GM21528 (cell line): Measurements from ENCODE around the gene C1QB.
"Not testable (repeated sequence)": the region's sequence is repeated elsewhere in the genome, so short reads cannot be mapped to it uniquely, and the experiment has no call there.

Experiments used
- ATAC-seq: cut with Tn5 transposase; IDR thresholded peaks from one replicate; pipeline ENCODE4 v1.9.1; 2021; ENCODE audit warnings: mild to moderate bottlenecking, moderate library complexity; ENCODE audit not compliant: unreplicated experiment, low FRiP score

The C1QB gene

DNA sequence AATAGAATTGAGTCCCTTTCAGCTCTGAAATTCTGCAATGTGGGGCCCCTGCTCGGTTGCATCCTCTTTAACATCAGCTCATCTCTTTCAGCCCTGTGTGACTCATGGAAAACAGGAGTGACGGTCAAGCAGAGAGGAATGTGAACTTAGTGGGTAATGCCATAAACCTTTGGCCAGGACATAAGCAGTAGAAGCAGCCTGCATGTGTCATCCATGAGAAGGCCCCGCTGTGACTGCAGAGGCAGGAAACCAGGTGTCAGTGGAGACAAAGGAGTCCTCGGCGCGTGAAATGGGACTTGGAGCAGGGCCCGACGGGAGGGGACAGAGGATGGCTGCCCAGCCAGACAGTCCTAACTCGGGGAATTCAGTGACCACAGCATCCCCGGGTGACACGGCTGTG, 36.5 kb downstream of the C1QB start:
- ATAC-seq = no peak

DNA sequence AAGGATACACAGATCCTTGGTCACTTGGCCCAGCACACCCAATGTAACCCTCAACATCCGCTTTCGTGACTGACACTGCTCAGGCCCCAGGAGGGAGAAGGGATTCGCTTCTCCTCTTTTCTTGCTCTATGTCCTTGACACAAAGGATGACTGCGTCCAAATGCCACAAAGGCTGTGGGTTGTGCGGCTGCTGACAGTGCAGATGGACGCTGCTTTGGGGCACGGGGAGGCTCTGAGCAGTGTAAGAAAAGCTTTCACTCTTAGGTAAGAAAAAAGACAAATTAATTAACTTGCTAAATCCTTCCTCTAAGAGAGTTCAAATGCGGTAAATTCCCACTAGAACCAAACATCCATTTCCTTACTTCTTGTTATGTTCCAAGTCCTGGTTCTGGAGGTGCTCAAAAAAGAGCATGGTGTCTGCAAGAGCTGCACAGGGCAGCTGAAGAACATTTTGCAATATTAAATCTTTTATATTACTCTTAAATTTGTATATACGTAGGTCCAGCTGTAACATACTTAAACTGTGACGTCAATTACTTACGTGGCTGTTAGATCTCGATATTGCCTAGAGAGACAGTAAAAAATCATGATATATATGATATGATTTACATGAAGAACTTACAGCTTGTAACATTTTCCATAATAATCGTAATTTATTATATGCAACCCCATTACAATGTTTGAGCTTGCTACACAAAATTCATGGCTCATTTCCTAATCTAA, 38.2 kb downstream of the C1QB start:
- ATAC-seq = no peak

DNA sequence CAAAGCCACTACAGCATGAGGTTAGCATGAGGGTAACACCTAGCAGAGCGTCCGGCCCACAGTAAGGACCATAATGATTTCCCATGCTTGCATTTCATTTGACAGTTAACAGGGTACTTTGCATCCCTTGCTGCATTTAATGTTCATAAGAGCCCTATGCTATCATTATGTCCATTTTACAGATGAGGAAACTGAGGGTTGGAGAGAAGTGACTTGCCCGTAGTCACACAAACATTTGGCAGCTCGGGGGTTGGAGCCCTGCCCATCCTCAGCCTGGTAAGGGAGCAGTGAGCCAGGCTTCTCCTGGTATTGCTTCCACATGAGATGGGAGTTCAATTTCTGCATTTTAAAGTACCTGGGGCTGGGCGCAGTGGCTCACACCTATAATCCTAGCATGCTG, 41.1 kb downstream of the C1QB start:
- no peak for ATAC-seq

GRCh38 chr1:22696610-22697009, 43.6 kb downstream of the C1QB start:
- ATAC-seq = no peak

DNA sequence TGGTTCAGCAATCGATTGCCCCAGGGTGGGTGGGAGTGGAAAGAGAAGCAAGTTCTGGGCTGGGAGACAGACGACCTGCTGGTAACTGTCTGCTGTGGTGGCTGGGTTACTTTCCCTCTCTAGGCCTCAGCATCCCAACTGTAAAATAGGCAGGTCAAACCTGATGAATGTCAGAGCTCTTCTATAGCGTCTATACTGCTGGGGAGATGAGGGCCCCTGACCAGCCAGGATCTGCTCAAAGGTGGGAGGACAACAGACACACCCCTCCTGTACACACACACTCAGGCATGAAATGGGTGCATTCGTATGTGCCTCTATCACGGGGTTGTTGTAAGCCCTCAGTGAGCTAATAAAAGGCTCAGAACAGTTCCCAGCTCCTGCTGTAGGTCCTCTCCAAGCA, 44.9 kb downstream of the C1QB start:
- ATAC-seq = no peak

- no peak for ATAC-seq
Observed at GRCh38 chr1:22699681-22700520, 46.9 kb downstream of the C1QB start.

DNA sequence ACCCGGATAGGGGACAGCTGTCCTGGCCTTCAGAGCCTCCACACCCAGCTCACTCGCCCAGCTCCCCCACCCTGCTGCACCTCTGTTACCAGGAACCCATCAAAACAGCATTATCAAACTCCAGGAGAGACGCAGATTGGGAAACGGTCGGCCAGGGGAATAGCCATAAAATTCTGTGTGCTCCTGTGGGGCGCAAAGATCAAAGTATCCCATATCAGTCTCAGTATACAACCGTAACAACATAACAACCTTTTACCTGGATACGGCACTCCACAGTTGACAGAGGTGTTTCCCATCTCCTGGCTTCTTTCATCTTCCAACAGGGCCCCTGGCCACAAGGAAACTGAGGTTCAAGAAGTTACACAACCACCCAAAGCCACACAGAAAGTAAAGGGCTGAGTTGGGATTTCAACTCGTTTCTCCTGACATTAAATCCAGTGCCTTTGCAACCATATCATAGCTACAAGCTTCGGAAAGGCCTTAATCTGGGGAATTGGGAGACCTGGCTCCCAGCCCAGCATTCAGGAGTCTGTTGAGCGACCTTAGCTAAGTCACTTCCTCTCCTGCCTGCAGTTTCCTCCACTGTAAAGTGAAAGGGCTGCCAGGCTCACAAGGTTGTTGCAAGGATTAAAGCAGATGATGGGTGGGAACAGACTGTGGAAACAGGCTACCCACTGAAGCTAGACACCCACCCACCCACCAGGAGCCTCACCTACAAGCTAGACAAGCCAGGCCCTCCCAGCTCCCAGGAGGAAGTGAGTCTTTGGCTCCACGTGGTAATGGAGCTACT, 49.5 kb downstream of the C1QB start:
- no peak for ATAC-seq

DNA sequence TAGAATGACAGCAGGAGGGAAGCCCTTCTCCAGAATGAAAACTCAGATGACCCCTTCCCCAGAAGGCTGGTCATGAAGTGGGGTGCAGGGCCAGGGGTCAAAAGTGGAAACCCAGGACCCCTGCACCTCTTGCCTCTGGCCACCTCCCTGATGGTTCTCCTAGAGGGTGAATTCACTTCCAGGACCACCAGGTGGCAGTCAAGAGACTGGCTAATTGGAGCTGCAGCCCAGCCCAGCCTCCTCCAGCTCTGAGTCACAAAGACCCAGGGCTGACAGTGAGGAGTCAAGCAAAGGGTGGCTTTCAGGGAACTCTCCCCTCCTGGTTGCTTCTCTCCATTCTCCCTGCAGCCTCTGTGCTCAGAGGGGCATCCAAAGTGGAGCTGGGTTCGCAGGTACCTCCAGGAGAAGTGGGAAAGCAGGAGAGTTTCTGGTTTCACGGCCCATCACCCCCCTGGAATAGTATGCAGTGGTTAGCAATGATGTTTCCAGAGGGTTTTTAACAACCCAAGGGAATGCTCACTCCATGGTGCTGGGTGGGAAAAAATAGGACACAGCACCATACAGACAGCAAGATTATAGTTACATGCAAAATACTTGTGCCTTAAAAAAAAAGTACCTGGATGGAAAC, 51.5 kb downstream of the C1QB start:
- ATAC-seq = no peak

DNA sequence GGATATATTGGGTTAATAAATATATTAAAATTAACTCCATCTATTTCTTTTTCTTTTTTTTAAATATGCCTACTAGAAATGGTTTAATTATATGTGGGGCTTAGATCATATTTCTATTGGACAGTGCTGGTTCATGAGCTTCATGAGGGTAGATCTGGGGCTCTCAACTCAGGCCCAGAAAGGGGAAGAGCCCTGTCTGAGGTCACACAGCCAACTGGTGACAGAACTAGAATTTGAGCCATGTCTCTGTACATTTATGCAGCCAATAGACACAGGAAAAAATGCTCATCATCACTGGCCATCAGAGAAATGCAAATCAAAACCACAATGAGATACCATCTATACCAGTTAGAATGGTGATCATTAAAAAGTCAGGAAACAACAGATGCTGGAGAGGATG, 52.5 kb downstream of the C1QB start:
- ATAC-seq = no peak

DNA sequence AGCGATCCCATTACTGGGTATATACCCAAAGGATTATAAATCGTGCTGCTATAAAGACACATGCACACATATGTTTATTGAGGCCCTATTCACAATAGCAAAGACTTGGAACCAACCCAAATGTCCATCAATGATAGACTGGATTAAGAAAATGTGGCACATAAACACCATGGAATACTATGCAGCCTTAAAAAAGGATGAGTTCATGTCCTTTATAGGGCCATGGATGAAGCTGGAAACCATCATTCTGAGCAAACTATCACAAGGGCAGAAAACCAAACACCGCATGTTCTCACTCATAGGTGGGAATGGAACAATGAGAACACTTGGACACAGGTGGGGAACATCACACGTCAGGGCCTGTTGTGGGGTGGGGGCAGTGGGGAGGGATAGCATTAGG, 53.1 kb downstream of the C1QB start:
- not testable (repeated sequence) for ATAC-seq

DNA sequence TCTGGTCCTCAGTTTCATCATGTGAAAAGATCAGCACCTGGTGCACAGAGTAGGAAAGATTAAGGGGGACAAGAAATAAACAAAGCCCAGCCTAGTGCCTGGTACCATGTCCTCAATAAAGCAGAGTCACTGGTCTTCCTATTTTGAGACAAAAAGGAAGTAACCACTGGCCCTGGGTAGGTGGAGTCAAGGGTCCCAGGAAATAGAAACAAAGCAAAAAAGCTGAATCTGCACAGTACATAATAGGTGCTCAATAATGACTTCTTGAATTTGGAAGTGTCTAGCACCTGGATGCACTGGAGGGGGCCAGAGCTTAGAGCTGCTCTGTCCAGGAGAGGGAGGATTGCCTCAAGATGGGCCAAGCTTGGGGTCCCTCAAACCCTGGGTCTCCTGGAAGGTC, 55.7 kb downstream of the C1QB start:
- ATAC-seq = no peak

- ATAC-seq = no peak
Observed at GRCh38 chr1:22709227-22709626, 56.2 kb downstream of the C1QB start.

GRCh38 chr1:22709891-22710700, 57.1 kb downstream of the C1QB start:
- no peak for ATAC-seq

GRCh38 chr1:22710701-22711049, 57.6 kb downstream of the C1QB start, which contains the start of gene EPHB2:
EPHB2 (plus strand) TSS chr1:22710839; CDS start chr1:22710983, 144 bp downstream.
- no peak for ATAC-seq

DNA sequence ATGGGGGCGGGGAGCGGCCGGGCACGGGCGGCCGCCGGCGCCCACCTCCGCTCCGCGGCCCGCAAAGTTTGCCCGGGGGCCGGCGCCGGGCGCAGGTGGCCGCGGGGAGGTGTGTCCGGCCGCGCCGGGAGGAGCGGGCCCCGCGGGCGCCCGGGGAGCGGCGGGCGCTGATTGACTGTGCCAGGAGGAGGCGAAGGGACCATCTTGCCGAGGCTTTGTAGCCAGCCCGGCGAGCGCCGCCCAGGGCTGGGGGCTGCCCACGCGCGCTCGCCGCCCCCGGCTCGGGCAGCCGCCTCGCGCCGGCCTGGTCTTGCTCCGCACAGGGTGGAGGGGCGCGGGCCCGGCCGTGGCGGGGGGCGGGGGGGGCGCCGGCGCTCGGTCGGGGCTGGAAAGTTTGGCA, 58.0 kb downstream of the C1QB start:
- no peak for ATAC-seq
